NCI-H1436 (cell line): Measurements from ENCODE around the gene TAS1R1.

Experiments
- DNase-seq: peaks from one replicate; lab custom pipeline; 2025; lab: John Stamatoyannopoulos, UW

Gene TAS1R1

DNA sequence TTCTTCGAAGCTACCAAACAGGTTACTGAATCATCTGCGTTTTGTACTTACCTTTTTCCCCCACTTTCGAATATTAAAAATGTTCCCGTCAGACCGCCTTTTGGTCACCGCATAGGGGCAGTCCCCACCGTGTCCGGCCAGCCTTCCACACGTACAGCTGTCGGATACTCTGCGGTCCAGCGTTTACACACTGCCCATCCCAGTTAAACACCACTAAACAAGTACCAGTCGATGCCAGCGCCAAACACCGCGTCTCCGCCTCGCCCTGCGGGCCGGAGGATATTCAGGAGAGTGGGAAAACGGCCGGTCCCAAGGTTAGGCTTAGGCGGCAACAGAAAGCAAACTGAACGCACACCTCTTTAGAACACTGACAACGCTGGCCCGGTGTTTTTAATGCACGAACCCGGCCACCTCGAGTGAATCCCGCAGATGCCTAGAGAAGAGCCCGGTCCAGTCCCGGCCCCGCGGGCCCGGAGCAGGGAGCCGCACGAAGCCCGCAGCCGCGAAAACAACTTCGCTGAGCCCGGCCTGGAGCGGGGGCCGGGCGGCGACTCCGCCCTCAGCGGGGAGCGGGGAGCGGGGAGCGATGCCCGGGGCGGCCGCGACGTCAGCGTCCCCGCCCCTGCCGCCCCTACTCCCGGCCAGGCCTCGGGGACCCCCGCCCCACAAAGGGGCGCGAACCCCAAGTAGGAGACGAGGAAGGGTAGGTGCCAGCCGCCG lies 57.7 kb downstream of the TAS1R1 start:
- DNase-seq = no peak

DNA sequence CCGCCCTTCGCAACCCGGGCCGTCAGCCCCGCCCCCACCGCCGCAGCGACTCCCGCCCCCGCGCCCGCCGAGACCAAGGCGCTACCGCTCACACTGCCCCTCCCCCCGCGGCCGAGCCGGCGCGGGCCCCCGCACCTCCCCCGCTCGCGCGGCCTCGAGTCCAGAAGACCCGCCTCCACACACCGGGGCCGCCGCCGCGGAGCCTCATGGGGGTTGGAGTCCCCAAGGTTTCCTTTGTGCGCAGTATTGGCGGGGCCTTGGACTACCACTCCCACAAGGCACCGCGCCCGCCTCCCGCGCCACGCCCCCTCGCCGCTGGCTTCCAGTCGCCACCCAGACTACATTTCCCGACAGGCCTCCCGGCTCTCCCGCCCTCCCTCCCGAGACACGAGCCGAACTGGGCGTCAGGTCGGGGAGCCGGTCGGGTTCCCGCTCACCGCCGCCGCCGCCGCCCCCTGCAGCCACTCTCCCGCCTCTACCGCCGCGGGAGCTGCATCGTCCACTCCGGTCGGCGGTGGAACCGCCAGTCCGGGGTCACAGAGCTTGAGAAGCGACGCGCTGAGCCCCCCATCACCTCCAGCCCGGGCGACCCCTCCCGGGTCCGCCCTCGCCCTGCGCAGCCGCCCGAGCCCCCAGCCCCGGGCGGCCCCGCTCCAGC lies 58.4 kb downstream of the TAS1R1 start, which contains the start of gene PHF13:
PHF13 (plus strand) TSS at position 371 of the 658 bp plus-strand sequence. CDS start 336 bp downstream, outside the sequence.
- peak; percentile 98 for DNase-seq

DNA sequence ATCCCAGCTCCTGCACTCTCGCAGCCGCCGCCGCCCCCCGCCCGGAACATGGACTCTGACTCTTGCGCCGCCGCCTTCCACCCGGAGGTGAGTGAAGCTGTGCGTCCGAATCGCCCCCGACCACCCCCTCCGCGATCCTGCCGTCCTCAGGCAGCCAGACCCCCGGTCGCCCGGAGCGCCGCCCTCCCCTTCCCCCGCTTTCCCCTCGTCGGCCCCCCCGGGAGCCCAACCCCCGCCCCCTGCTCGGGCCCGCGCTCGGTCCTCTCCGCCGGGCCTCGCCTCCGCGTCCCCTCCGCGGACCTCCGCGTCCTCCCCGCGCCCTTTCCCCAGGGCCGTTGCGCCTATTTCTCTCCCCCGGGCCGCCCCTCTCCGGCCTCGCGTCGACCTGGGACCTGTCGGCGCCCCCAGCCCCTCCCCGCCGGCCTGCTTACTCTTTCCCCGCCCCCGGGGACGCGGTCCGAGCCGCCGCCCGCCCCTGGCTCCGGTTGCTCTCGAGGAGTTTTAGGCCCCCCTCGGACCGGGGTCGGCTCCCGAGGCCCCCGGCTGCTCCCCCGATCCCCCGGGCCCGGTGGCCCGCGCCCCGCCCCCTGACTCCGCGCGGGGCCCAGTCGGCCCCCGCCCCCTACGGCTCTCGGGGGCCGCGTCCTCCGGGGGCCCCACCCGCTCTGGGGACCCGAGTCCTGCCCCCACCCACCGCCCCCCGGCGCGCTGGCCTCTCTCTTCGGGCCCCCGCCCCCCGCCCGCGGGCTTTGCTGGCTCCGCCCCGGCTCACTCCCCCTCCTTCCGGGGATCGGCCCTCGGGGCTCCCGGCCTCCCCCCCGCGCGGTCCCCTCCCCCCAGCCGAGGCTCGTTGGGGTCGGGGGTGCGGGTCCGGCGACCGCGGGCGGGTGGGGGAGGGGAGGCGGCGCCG lies 59.2 kb downstream of the TAS1R1 start:
- no peak for DNase-seq

DNA sequence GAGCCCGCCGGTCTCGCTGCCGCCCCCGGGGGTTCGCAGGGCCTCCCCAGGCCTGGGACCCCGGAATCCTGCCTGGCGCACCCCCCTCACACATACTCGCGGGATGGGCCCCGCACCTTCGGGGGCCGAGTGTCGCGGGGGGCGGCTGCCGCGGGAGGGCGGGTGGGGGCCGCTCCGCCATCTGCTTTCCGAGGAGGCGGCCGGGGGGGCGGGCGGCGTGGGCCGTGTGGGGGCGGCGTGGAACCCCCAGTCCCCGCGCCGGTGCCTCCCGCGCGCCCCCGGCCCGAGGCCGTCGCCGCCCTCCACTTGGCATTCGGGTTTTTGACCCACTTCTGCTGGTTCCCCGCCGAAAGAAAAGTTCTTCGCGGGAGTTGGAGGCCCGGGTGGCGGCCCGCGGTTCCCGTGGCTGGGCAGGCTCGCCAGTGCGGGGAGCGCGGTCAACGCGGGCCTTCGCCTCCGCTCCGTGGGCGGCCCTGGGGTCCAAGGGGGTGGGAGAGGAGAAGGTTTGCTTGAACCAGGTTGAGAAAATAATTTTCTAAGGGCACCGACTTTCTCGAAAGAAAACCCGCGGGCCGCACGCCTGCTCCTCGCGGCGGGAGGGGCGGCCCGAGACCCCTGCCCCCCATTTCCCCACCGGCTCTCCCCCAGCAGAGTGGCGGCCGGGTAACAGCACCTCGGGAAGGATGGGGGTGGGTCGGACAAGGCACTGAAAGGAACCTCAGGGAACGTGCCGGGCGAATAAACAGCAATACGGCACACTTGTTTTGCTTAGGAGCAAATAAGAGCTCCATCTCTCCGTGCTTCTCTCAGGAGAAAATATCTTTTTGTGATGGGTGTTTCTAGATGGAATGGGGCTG lies 60.0 kb downstream of the TAS1R1 start:
- no peak for DNase-seq

DNA sequence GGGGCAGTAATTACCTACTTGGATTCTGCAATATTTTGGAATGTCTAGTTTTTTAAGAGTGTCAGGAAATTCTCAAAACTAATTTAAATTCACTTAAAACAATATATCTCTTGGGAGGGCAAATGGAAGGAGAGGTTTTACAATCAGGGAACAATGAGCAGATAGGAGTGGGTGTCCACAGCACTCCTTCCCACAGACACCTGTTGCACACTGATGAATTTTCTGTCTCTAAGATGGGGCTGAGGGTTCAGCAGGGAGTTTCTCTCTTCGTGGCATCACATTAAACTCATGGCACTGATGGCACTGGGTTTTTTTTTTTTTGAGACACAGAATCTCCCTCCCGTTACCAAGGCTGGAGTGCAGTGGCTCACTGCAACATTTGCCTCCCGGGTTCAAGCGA lies 63.9 kb downstream of the TAS1R1 start:
- no peak for DNase-seq

DNA sequence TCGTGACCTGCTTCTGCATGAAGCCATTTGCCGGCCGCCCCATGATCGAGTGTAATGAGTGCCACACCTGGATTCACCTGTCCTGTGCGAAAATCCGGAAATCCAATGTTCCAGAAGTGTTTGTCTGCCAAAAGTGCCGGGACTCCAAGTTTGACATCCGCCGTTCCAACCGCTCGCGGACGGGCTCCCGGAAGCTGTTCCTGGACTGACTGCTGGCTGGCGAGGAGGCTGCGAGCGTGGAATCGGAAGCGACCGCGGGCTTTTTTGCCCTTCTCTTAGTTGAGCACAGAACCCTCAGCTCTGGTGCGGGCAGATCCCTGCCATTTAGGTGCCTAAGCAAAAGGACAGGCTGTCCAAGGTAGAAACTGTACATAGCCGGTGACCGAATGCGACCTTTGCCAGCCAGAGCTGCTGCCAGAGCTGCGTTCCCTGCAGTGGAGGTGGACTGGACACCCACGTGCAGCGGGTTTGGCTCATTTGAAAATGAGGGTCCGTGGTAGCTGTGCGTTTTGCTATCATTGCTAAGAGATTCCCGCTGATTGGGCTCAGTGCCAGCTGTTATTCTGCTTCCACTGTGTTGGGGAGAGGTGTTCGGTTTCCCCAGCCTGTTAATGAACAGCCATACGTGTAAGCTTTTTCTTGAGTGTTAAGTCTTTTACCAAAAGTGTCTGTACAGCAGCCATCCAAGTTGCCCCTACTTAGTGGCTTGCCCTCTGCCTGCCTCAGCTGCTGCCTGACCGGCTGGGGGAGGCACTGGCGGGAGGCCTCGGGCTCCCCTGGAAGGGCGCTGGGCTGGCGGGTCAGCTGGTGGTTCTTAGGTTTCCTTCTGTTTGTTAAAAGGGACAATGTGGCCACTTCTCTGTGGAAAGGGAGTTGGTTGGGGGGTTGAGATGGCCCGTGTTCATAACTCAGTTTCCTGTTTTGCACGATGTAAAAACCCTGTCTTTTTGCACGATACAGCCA lies 66.6 kb downstream of the TAS1R1 start:
- no peak for DNase-seq

DNA sequence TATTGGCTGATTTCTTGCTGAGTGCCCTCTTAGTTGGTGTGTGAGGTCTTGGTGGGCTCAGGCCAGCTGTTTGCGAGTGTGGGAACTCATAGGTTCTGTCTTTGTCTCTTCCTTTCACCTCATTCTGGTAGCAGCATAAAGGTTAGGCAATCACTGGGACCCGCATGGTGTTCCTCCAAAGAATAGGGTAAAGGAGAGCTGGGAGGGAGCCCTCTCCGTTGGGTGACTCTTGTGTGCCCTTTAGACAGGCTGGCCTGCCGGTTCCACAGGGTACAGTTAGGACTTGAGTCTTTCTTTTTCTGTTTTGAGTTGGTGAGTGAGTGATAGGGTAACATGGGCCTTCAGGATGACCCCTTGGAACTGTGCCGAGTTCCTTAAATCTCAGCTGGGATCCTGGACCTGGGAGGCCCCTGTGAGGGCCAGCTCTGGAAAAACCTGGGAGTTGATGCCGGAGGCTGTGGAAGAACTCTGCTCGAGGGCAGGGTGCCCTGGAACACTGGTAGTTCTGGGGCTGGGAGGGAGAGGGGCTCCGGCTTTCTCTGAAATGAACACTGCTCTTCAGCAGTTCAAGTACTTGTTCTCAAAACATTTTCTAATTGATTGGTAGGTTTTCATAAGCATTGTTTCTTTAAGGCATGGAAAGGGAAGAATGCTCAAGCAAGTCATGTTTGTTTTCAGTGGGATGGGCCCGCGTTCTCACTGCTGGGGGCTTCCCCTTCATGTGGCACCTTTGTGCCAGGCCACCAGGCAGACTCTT lies 67.5 kb downstream of the TAS1R1 start:
- DNase-seq = no peak

DNA sequence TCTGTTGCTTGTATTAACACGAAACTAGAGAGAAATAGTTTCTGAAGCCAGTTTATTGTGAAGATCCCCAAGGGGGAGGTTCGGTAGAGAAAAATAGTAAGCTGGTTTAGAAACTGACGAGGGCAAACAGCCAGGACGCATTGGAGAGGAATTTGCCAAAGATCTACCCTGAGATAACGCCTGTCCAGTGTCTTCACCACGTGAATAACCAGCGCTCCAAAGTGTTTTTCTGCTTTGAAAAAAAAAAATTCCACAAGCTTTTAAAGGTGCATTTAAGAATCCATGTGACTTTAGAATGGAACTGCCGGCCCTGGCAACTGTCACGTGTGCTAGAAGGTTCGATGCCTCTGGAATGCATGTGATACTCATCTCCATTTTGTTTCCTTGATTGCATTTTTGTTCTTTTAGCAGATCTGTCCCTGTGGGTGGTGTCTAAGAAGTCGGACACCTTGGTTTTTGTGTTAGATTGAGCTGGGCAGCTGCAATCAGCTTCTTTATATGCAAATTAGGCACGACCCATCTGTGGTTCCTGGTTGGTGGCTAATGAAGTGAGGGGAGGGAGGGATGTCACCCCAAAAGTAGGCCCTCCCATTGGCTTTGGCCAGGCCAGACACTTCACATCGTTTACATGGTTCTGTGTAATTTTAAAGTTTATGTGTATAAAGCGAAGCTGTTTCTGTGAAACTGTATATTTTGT lies 68.3 kb downstream of the TAS1R1 start:
- no peak for DNase-seq

DNA sequence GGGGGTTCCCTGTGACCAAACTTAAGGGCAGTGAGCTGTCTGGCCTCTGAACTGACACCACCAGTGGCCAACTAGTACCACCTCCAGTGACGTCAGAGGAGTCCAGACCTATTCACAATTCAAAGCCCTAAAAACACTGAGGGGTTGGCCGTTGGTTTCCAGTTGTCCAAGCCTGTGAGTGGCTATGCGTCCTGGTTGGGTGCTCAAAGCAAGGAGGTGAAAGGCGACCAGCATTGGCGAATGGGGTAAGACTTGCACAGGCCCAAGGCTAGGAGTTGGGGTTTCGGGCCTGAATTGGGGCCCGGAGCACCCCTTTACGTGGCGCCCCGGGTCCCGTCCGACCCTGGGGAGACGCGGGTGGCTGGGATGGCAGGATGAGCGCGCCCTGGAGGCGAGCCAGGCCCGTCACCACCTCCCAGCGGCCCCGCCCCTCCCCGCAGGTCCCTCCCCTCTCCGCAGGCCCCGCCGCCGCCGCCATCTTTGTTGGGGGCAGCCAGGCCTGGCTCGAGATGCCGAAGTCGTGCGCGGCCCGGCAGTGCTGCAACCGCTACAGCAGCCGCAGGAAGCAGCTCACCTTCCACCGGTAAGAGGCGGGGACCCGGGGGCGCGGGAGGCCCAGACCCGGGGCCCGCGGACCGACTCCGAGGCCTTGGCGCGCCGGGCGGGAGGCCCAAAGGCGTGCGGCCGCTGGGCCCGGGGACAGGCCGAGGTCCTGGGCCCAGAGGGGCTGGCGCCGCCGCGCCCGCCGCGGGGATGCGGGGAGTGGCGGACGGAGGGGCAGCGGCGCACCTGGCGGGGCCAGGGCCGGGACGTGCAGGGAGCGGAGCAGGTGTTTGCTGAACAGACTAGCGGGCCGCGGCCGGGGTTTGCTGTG lies 69.8 kb downstream of the TAS1R1 start, which contains the start of gene THAP3:
THAP3 (plus strand) TSS at position 159 of the 874 bp plus-strand sequence; CDS start at position 510, 351 bp downstream.
- DNase-seq = peak; percentile 66

DNA sequence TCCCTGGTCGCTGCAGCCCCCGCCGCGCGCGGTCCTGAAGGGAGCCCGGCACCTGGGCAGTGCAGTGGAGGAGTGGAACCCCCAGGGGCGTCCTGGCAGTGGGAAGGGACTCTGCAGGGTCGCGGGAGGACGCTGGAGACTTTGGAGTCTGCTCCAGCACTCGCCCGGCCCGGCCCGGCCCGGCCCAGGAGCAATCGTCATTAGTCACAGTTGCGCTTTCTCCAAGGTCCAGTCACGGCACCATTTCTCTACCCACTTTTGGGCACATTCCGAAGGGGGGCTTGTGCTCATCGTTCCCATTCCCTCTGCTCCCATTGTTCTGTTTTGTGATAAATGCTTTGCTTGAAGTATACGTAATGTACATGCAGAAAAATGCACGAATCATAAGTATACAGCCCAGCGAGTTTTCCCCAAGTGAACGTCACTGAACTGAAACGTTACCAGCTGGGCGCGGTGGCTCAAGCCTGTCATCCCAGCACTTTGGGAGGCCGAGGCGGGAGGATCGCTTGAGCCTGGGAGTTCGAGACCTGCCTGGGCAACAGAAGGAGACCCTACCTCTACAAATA lies 70.6 kb downstream of the TAS1R1 start:
- DNase-seq = peak; percentile 21

DNA sequence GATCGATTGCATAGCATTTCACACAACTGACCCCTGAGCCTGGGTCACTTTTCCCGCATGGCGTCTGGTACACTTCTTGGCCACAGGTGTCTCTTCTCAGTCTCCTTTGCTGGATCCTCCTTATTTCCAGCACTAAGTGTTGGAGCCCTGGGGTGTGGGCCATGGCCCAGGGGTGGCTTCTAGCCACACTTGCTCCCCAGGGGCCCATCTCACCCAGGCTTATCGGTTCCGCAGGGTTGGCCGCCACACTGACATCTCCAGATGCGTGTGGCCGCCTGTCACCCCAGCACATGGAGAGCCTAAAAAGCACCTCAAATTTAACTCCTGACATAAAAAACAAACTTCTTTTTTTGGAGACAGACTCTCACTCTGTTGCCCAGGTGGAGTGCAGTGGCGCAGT lies 71.9 kb downstream of the TAS1R1 start:
- no peak for DNase-seq

DNA sequence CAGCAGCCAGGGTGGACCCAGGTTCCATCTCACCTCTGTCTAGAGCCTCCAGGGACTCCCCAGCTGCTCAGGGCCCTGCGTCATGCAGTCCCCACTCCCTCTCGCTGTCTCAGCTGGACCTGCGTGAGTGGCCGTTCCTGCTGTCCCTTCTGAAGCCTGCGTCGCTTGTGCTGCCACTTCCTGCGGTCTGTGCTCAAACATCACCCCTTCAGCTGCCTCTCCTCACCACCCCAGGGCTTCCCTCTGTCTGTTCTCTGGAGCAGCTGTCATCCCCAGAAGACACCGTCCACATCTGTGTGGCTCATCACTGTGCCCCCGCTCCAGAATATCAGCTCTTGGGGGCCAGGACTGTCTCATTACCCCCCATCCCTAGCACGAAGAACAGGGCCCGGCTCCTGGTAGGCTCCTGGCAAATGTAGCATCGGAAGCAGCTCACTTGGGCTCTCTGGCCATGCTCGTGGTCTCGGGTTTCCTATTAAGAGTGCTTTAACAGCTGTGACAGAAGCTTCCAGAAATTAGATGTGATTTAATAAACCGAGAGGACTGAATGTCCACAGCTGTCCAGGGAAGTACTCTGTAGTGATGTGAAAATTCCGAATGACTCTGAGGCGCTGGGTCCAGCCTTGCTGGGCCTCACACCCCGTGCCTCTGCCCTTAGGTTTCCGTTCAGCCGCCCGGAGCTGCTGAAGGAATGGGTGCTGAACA lies 72.9 kb downstream of the TAS1R1 start:
- DNase-seq = no peak

DNA sequence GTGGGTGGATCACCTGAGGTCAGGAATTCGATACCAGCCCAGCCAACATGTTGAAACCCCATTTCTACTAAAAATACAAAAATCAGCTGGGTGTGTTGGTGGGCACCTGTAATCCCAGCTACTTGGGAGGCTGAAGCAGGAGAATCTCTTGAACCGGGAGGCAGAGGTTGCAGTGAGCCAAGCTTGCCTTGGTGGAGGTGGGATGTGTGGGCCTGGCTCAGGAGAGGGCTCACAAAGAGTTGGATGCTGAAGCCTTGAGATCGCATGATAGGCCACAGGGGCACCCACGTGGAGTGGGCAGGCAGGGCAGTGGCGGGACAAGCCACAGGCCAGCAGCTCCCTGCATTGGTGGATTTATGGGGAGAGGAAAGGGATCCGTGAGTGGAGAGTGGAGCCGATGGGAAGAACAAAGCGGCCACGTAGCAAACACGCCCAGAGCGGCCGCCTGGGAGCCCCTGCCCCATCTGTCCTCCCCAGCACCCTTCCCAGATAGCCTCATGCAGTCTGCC lies 73.9 kb downstream of the TAS1R1 start:
- no peak for DNase-seq
